IMR-90 (cell line): ENCODE data around the gene DBNDD2. TPM values are rescaled to one million over a fixed set of nuclear protein-coding genes. Genes with fewer than 3 reads are reported as not detected.
A peak's percentile ranks its signal among the peaks of the same experiment; 100 is the strongest.

Experiments used
- ATAC-seq: fragments of 200-7000 bp; cut with Tn5 transposase; 2 replicates; pipeline ENCODE4 v1.9.1; 2020; ENCODE audit warnings: low read depth, mild to moderate bottlenecking, moderate library complexity
- Bru-seq: library from RNA; stranded (reverse); fragments of 400-500 nt; gene quantifications from one replicate; lab custom pipeline; 2021; lab: Mats Ljungman, UMichigan
- BruChase-seq, 2 experiments: library from RNA; stranded (reverse); fragments of 400-500 nt; gene quantifications; one replicate each; lab custom pipeline; 2021; lab: Mats Ljungman, UMichigan
- BruUV-seq: library from RNA; stranded (reverse); fragments of 400-500 nt; replicated peaks from 2 replicates; lab custom pipeline; 2021; lab: Mats Ljungman, UMichigan
- CTCF ChIA-PET: fragments of 300-600 bp; formaldehyde crosslinking; extraction: SDS; loops from one replicate; lab custom pipeline; 2021; ENCODE audit warnings: antibody characterized with exemption; lab: Yijun Ruan, JAX
- POLR2A ChIA-PET: fragments of 300-600 bp; sonication (Branson Sonifier 250); formaldehyde crosslinking; loops from one replicate; lab custom pipeline; 2022; ENCODE audit warnings: antibody characterized with exemption; ENCODE audit not compliant: unreplicated experiment; lab: Charles Lee
- DNase-seq: peaks from one replicate; pipeline ENCODE4 v3.0.0; 2013
- H2AFZ ChIP-seq: replicated peaks from 2 replicates; pipeline ENCODE3; 2013; ENCODE audit warnings: low read length, mild to moderate bottlenecking; ENCODE audit not compliant: poor library complexity
- H2AK5ac ChIP-seq: 2 replicates; pipeline ENCODE4 v1.6.1; 2013; ENCODE audit warnings: low read depth, low read length, inconsistent platforms
- H2AK9ac ChIP-seq: replicated peaks from 2 replicates; pipeline ENCODE3; 2013; ENCODE audit warnings: mild to moderate bottlenecking, low read depth, low read length, moderate library complexity; ENCODE audit not compliant: poor library complexity
- H2BK120ac ChIP-seq: 2 replicates; pipeline ENCODE4 v1.6.1; 2013; ENCODE audit warnings: low read depth, low read length, inconsistent platforms
- H2BK15ac ChIP-seq: 3 replicates; pipeline ENCODE4 v1.6.1; 2013; ENCODE audit warnings: low read depth, low read length, inconsistent platforms
- H2BK20ac ChIP-seq: 2 replicates; pipeline ENCODE4 v1.6.1; 2013; ENCODE audit warnings: low read depth, mild to moderate bottlenecking, inconsistent platforms, low read length, moderate library complexity
- H2BK5ac ChIP-seq: 2 replicates; pipeline ENCODE4 v1.6.1; 2013; ENCODE audit warnings: mild to moderate bottlenecking, low read depth, low read length, inconsistent platforms; ENCODE audit not compliant: poor library complexity, severe bottlenecking
- H3K14ac ChIP-seq: replicated peaks from 2 replicates; pipeline ENCODE4 v1.6.1; 2013; ENCODE audit warnings: low read depth, low read length, inconsistent platforms
- H3K18ac ChIP-seq: 2 replicates; pipeline ENCODE4 v1.6.1; 2013; ENCODE audit warnings: low read depth, low read length, control low read depth
- H3K23ac ChIP-seq: 2 replicates; pipeline ENCODE4 v1.6.1; 2013; ENCODE audit warnings: low read depth, low read length, inconsistent platforms
- H3K27ac ChIP-seq: 2 replicates; pipeline ENCODE4 v1.5.1; 2013; ENCODE audit warnings: mild to moderate bottlenecking, control low read depth, low read length; ENCODE audit not compliant: insufficient read depth
- H3K27me3 ChIP-seq: 2 replicates; pipeline ENCODE4 v1.6.1; 2013; ENCODE audit warnings: low read length; ENCODE audit not compliant: control insufficient read depth, insufficient read depth
- H3K36me3 ChIP-seq: 2 replicates; pipeline ENCODE4 v1.6.1; 2013; ENCODE audit warnings: low read length, mixed read lengths; ENCODE audit not compliant: control insufficient read depth, insufficient read depth
- H3K4ac ChIP-seq: 2 replicates; pipeline ENCODE4 v1.6.1; 2013; ENCODE audit warnings: low read depth, low read length, inconsistent platforms
- H3K4me1 ChIP-seq: 2 replicates; pipeline ENCODE4 v1.6.1; 2013; ENCODE audit warnings: low read length, mixed read lengths; ENCODE audit not compliant: control insufficient read depth, insufficient read depth
- H3K4me2 ChIP-seq: 2 replicates; pipeline ENCODE4 v1.6.1; 2013; ENCODE audit warnings: low read depth, mild to moderate bottlenecking, control low read depth, low read length, moderate library complexity
- H3K4me3 ChIP-seq: 2 replicates; pipeline ENCODE4 v1.5.1; 2013; ENCODE audit warnings: low read depth, mild to moderate bottlenecking, control low read depth, low read length, moderate library complexity; ENCODE audit not compliant: insufficient read depth
- H3K56ac ChIP-seq: 2 replicates; pipeline ENCODE4 v1.6.1; 2013; ENCODE audit warnings: low read length, inconsistent platforms; ENCODE audit not compliant: insufficient read depth; ENCODE audit errors: extremely low read depth
- H3K79me1 ChIP-seq, 2 experiments: 2 replicates each; pipeline ENCODE4 v1.6.1; 2013; ENCODE audit warnings: low read length in 2 of 2, inconsistent platforms in 1 of 2, low read depth in 1 of 2
- H3K9ac ChIP-seq: 2 replicates; pipeline ENCODE4 v1.6.1; 2013; ENCODE audit warnings: low read depth, low read length, control low read depth
- H3K9me1 ChIP-seq: 2 replicates; pipeline ENCODE4 v1.6.1; 2013; ENCODE audit warnings: low read length, inconsistent platforms; ENCODE audit not compliant: insufficient read depth
- H3K9me3 ChIP-seq: 2 replicates; pipeline ENCODE4 v1.6.1; 2013; ENCODE audit warnings: low read length; ENCODE audit not compliant: control insufficient read depth, insufficient read depth
- H4K20me1 ChIP-seq: 2 replicates; pipeline ENCODE4 v1.6.1; 2013; ENCODE audit warnings: low read length, inconsistent platforms; ENCODE audit not compliant: insufficient read depth
- H4K5ac ChIP-seq: 2 replicates; pipeline ENCODE4 v1.6.1; 2013; ENCODE audit warnings: mild to moderate bottlenecking, low read depth, low read length, control low read depth
- H4K8ac ChIP-seq, 2 experiments: 2 replicates each; pipeline ENCODE4 v1.6.1; 2013; ENCODE audit warnings: low read depth in 2 of 2, low read length in 2 of 2, control low read depth in 1 of 2, inconsistent platforms in 1 of 2
- H4K91ac ChIP-seq: 2 replicates; pipeline ENCODE4 v1.6.1; 2013; ENCODE audit warnings: low read depth, low read length, inconsistent platforms; ENCODE audit not compliant: insufficient read depth
- BHLHE40 ChIP-seq: fragments of 150-350 bp; IDR thresholded peaks from 2 replicates; pipeline ENCODE4 v1.6.1; 2016; ENCODE audit warnings: mild to moderate bottlenecking, low read depth, low read length
- CTCF ChIP-seq: conservative IDR thresholded peaks from 2 replicates; pipeline ENCODE4 v1.5.1; 2012; ENCODE audit warnings: mild to moderate bottlenecking, low read depth, low read length, improper control_type of control experiment
- FOS ChIP-seq: fragments of 150-350 bp; IDR thresholded peaks from 2 replicates; pipeline ENCODE4 v1.6.1; 2016; ENCODE audit warnings: low read depth, low read length
- MAFK ChIP-seq: IDR thresholded peaks from 2 replicates; pipeline ENCODE4 v1.6.1; 2012; ENCODE audit warnings: low read depth, low read length, improper control_type of control experiment
- RAD21 ChIP-seq: IDR thresholded peaks from 2 replicates; pipeline ENCODE4 v1.6.1; 2012; ENCODE audit warnings: low read length, improper control_type of control experiment
- RFX5 ChIP-seq: IDR thresholded peaks from 2 replicates; pipeline ENCODE4 v1.8.0; 2012; ENCODE audit warnings: low read depth, mild to moderate bottlenecking, low read length, moderate library complexity
- SMC3 ChIP-seq: fragments of 150-350 bp; IDR thresholded peaks from 2 replicates; pipeline ENCODE4 v1.6.1; 2016; ENCODE audit warnings: low read depth, mild to moderate bottlenecking, antibody characterized with exemption, low read length, moderate library complexity
- WGBS, 2 experiments: methylation state at CpG; one replicate each; pipeline versions ENCODE4 v1.1.5 to v1.1.7; 2013; ENCODE audit warnings: missing lambda C conversion rate in 2 of 2; ENCODE audit not compliant: insufficient read length in 1 of 2; ENCODE audit errors: extremely low coverage in 2 of 2; 5-methylcytosine and 5-hydroxymethylcytosine counted together
- dilution Hi-C: fragments of 300-500 bp; cut with HindIII; formaldehyde crosslinking; loops from one replicate; pipeline ENCODE4 v1.14.3; 2018; ENCODE audit warnings: low sequenced_read_pairs; ENCODE audit not compliant: unreplicated experiment
- in situ Hi-C: fragments of 300-500 bp; cut with MboI; formaldehyde crosslinking; loops from 3 replicates; pipeline ENCODE4 v1.14.3; 2019; ENCODE audit warnings: low sequenced_read_pairs, inconsistent platforms, mixed read lengths
- intact Hi-C: fragments of 100-400 bp; cut with micrococcal nuclease; formaldehyde crosslinking; loops from 2 replicates; pipeline ENCODE4 v1.10.0; 2022
- long read RNA-seq: library from polyadenylated mRNA; unstranded; transcript quantifications from one replicate; pipeline ENCODE4 v2.0.0, GENCODE V29; 2021; ENCODE audit not compliant: unreplicated experiment
- polyA plus RNA-seq, 3 experiments: library from polyadenylated mRNA; depleted of rRNA; stranded (reverse); fragments of >200 nt; gene quantifications; 2 replicates each; pipeline ENCODE4 v1.2.3, GENCODE V29; 2012; ENCODE audit warnings: low replicate concordance in 1 of 3
- total RNA-seq: library from RNA; depleted of rRNA; stranded (reverse); fragments of >200 nt; gene quantifications from 2 replicates; pipeline ENCODE4 v1.2.3, GENCODE V29; 2012; rRNA removed

The DBNDD2 gene
- total RNA-seq: 1.1 and 1.3 TPM in 2 replicates
- 7.8 and 9.3 TPM in 2 replicates for polyA plus RNA-seq (2012; rRNA removed)
- 6.7 and 9.8 TPM in 2 replicates for polyA plus RNA-seq (2012; cell fraction: cytosol; rRNA removed)
- 7.2 and 10.5 TPM in 2 replicates for polyA plus RNA-seq (2012; cell fraction: nucleus; rRNA removed; ENCODE audit: low replicate concordance)
- percentile 43 among the genes with signal in this experiment for Bru-seq, nascent RNA
- percentile 47 among the genes with signal in this experiment for BruChase-seq, experiment 1, labeled RNA remaining after a 6-hour chase
- BruChase-seq, experiment 2, labeled RNA remaining after a 2-hour chase: percentile 51 among the genes with signal in this experiment
- long read RNA-seq, partial matches to known transcripts: 0 of 5 reads
- long read RNA-seq, other reads (novel, unspliced or antisense): 1 of 5 reads

GRCh38 chr20:45407783-45408645 lies at the start of gene DBNDD2:
TSS of gene DBNDD2 (plus strand) at chr20:45408289. CDS start at chr20:45408468, 179 bp downstream.
- Histone ChIP-seq H4K8ac (peak within 1 kb of the TSS in 1 of 2 experiments; percentile 48; a peak in 1 of 4 replicates), H2BK5ac (no peak within 1 kb of the TSS), H3K4me2 (peak within 1 kb of the TSS; percentile 91), H4K20me1 (no peaks in the 10 kb centered on the region), H2AK5ac (no peak within 1 kb of the TSS), H2AFZ (peak within 1 kb of the TSS; percentile 92), H2BK15ac (no peak within 1 kb of the TSS), H3K4ac (peak within 1 kb of the TSS; percentile 62; the same call in 1 of the 2 replicates), H4K91ac (no peak within 1 kb of the TSS), H2AK9ac (peak within 1 kb of the TSS; percentile 3), H3K36me3 (no peaks in the 10 kb centered on the region; the same call in 1 of the 2 replicates), H3K23ac (peak within 1 kb of the TSS; percentile 46), H3K9me1 (no peaks in the 10 kb centered on the region), H3K4me3 (peak within 1 kb of the TSS; percentile 63), H3K9me3 (no peaks in the 10 kb centered on the region), H3K56ac (no peak within 1 kb of the TSS), H3K9ac (peak within 1 kb of the TSS; percentile 56; the same call in 1 of the 2 replicates), H3K4me1 (peaks cover 4% of the 10 kb centered on the region; the same call in 1 of the 2 replicates), H2BK20ac (no peak within 1 kb of the TSS), H4K5ac (no peak within 1 kb of the TSS), H3K79me1 (peaks cover 0 to 10% of the 10 kb centered on the region in 2 experiments; a peak in 2 of 4 replicates), H3K27ac (no peak within 1 kb of the TSS; the same call in 1 of the 2 replicates), H2BK120ac (no peak within 1 kb of the TSS), H3K18ac (no peak within 1 kb of the TSS), H3K14ac (0 out of 2 replicates have a peak within 1 kb of the TSS, but pooled peaks have one; percentile 21), H3K27me3 (no peaks in the 10 kb centered on the region)
- no TSS peak for BruUV-seq
- 95% methylated on average over 11 of the region's 21 CpGs; no CpG with 5 or more reads in 1 of the 2 experiments for WGBS, 2 experiments
- intact Hi-C loops: no loop called here
- in situ Hi-C loops: no loop called here
- ChIA-PET CTCF (no interaction called here), POLR2A (no interaction called here)
- no peak for ATAC-seq
- dilution Hi-C loops: no loop called here
- TF ChIP-seq CTCF (no peak), BHLHE40 (no peak), MAFK (no peak), FOS (no peak), RFX5 (no peak), RAD21 (no peak), SMC3 (no peak)
- no peak for DNase-seq
